ENCODE measurements around the gene TMEM143.
"Not testable (repeated sequence)": the region's sequence is repeated elsewhere in the genome, so short reads cannot be mapped to it uniquely, and the experiment has no call there.

Gene TMEM143

GRCh38 chr19:48363810-48364597 is at the start of gene TMEM143, which contains the start of gene SYNGR4:
Gene TMEM143, minus strand, starts transcription at chr19:48363940. Its CDS starts 20 bp downstream, at chr19:48363920.
Gene SYNGR4, plus strand, starts transcription at chr19:48364367. Its CDS starts 1,476 bp downstream, at chr19:48365843.
- peak; percentile 96 for DNase-seq (ENCODE audit: low read depth)

- no peak for DNase-seq (ENCODE audit: low read depth)
Measured at GRCh38 chr19:48405850-48406249, 42.1 kb upstream of the TMEM143 start.

- no peak for DNase-seq (ENCODE audit: low read depth)
Measured at GRCh38 chr19:48405010-48405659, 41.4 kb upstream of the TMEM143 start.

GRCh38 chr19:48403606-48404005 is 39.9 kb upstream of the TMEM143 start:
- DNase-seq (ENCODE audit: low read depth) = no peak

GRCh38 chr19:48401287-48401686 is 37.5 kb upstream of the TMEM143 start:
- DNase-seq (ENCODE audit: low read depth) = no peak

GRCh38 chr19:48400018-48400742 is 36.4 kb upstream of the TMEM143 start:
- no peak for DNase-seq (ENCODE audit: low read depth)

GRCh38 chr19:48398375-48399235 is 34.9 kb upstream of the TMEM143 start:
- no peak for DNase-seq (ENCODE audit: low read depth)

GRCh38 chr19:48398102-48398374 is 34.3 kb upstream of the TMEM143 start:
- DNase-seq (ENCODE audit: low read depth) = no peak

- no peak for DNase-seq (ENCODE audit: low read depth)
Measured at GRCh38 chr19:48397263-48398101, 33.7 kb upstream of the TMEM143 start.

- DNase-seq (ENCODE audit: low read depth) = no peak
Measured at GRCh38 chr19:48396824-48397176, 33.1 kb upstream of the TMEM143 start.

- DNase-seq (ENCODE audit: low read depth) = no peak
Measured at GRCh38 chr19:48396016-48396823, 32.5 kb upstream of the TMEM143 start.

GRCh38 chr19:48395499-48395898 is 31.8 kb upstream of the TMEM143 start:
- DNase-seq (ENCODE audit: low read depth) = no peak

- no peak for DNase-seq (ENCODE audit: low read depth)
Measured at GRCh38 chr19:48395170-48395455, 31.4 kb upstream of the TMEM143 start.

GRCh38 chr19:48394331-48395169 is 30.8 kb upstream of the TMEM143 start:
- no peak for DNase-seq (ENCODE audit: low read depth)

- no peak for DNase-seq (ENCODE audit: low read depth)
Measured at GRCh38 chr19:48393559-48394330, 30.0 kb upstream of the TMEM143 start, which contains the start of gene GRIN2D. Gene GRIN2D, plus strand, starts transcription at chr19:48393668. Its CDS starts 4,725 bp downstream, at chr19:48398393.

GRCh38 chr19:48392860-48393558 is 29.3 kb upstream of the TMEM143 start:
- no peak for DNase-seq (ENCODE audit: low read depth)

GRCh38 chr19:48392006-48392344 is 28.2 kb upstream of the TMEM143 start:
- not testable (repeated sequence) for DNase-seq (ENCODE audit: low read depth)

All from GM04503 (cell line).